Endothelial cell of umbilical vein (primary cell): ENCODE measurements around the gene RTEL1. TPM values are rescaled to one million over a fixed set of nuclear protein-coding genes. Genes with fewer than 3 reads are reported as not detected.

Source experiments
- BruUV-seq: library from RNA; stranded (reverse); fragments of 400-500 nt; replicated peaks from 2 replicates; lab custom pipeline; 2021; lab: Mats Ljungman, UMichigan
- CTCF ChIA-PET: fragments of 300-600, 350-600 bp; sonication (Branson Sonifier 250); formaldehyde crosslinking; loops from one replicate; lab custom pipeline; 2021; ENCODE audit warnings: antibody characterized with exemption, inconsistent platforms; lab: Charles Lee
- POLR2A ChIA-PET: fragments of 300-600, 350-600 bp; sonication (Branson Sonifier 250); formaldehyde crosslinking; loops from one replicate; lab custom pipeline; 2021; ENCODE audit warnings: antibody characterized with exemption, inconsistent platforms; lab: Charles Lee
- DNase-seq: peaks from one replicate; pipeline ENCODE4 v3.0.0-alpha.2; 2011; ENCODE audit warnings: low read depth, low spot score
- FAIRE-seq: peaks from 2 replicates; lab custom pipeline; 2011; peaks lifted over from hg19 to GRCh38; lab: Jason Lieb, UNC
- H2AFZ ChIP-seq: 2 replicates; pipeline ENCODE4 v1.6.0; 2012; ENCODE audit warnings: low read depth, low read length, control low read depth, inconsistent platforms
- H3K27ac ChIP-seq: 2 replicates; pipeline ENCODE4 v1.5.1; 2011; ENCODE audit warnings: low read depth, mild to moderate bottlenecking, control low read depth, low read length, moderate library complexity; ENCODE audit not compliant: insufficient read depth
- H3K27me3 ChIP-seq, 2 experiments: 2 replicates each; pipeline versions ENCODE4 v1.6.0 to v1.6.1; 2011; ENCODE audit warnings: low read length in 2 of 2, mixed read lengths in 1 of 2; ENCODE audit not compliant: control insufficient read depth in 2 of 2, insufficient read depth in 2 of 2
- H3K36me3 ChIP-seq, 2 experiments: 2 replicates in 1 of 2; 3 replicates in 1 of 2; pipeline ENCODE4 v1.5.1; 2011; ENCODE audit warnings: low read length in 2 of 2, mild to moderate bottlenecking in 1 of 2, moderate library complexity in 1 of 2; ENCODE audit not compliant: control insufficient read depth in 2 of 2, insufficient read depth in 2 of 2; ENCODE audit errors: extremely low read depth in 1 of 2
- H3K4me1 ChIP-seq: 3 replicates; pipeline ENCODE4 v1.5.1; 2011; ENCODE audit warnings: mild to moderate bottlenecking, low read length; ENCODE audit not compliant: control insufficient read depth, insufficient read depth; ENCODE audit errors: extremely low read depth
- H3K4me2 ChIP-seq: 2 replicates; pipeline ENCODE4 v1.6.1; 2011; ENCODE audit warnings: low read length, control low read depth, mixed read lengths; ENCODE audit not compliant: insufficient read depth
- H3K4me3 ChIP-seq, 3 experiments: fragments of 200-600 bp in 1 of 3; sonication (generic), shearing (Covaris generic) in 1 of 3; replicated peaks in 1 of 3; 2 replicates each; pipeline ENCODE4 v1.5.1; 2011 to 2016; ENCODE audit warnings: control low read depth in 3 of 3, low read length in 3 of 3, mild to moderate bottlenecking in 2 of 3, inconsistent platforms in 1 of 3, low read depth in 1 of 3, moderate library complexity in 1 of 3; ENCODE audit not compliant: insufficient read depth in 1 of 3
- H3K79me2 ChIP-seq: 2 replicates; pipeline ENCODE4 v1.6.0; 2012; ENCODE audit warnings: low read length, inconsistent platforms; ENCODE audit not compliant: control insufficient read depth, insufficient read depth
- H3K9ac ChIP-seq: replicated peaks from 2 replicates; pipeline ENCODE3; 2011; ENCODE audit warnings: low read length, control low read depth; ENCODE audit not compliant: insufficient read depth; ENCODE audit errors: extremely low read depth
- H3K9me1 ChIP-seq: replicated peaks from 3 replicates; pipeline ENCODE4 v1.6.0; 2011; ENCODE audit warnings: mild to moderate bottlenecking, low read length; ENCODE audit not compliant: control insufficient read depth, insufficient read depth; ENCODE audit errors: extremely low read depth
- H3K9me3 ChIP-seq: replicated peaks from 2 replicates; pipeline ENCODE4 v1.5.1; 2012; ENCODE audit warnings: low read length, inconsistent platforms; ENCODE audit not compliant: control insufficient read depth, insufficient read depth
- H4K20me1 ChIP-seq: replicated peaks from 2 replicates; pipeline ENCODE3; 2011; ENCODE audit warnings: mild to moderate bottlenecking, low read length; ENCODE audit not compliant: control insufficient read depth, insufficient read depth; ENCODE audit errors: extremely low read depth
- EZH2 ChIP-seq: IDR thresholded peaks from 2 replicates; pipeline ENCODE4 v1.6.1; 2012; ENCODE audit warnings: borderline replicate concordance, low read depth, mild to moderate bottlenecking, moderate library complexity, low read length, inconsistent platforms; ENCODE audit not compliant: severe bottlenecking
- FOS ChIP-seq: IDR thresholded peaks from 2 replicates; pipeline ENCODE4 v1.6.1; 2011; ENCODE audit warnings: mild to moderate bottlenecking, low read length, moderate library complexity, borderline replicate concordance; ENCODE audit not compliant: insufficient read depth
- GATA2 ChIP-seq: IDR thresholded peaks from 2 replicates; pipeline ENCODE4 v1.7.0; 2011; ENCODE audit warnings: low read depth, mild to moderate bottlenecking, moderate library complexity, mixed read lengths, low read length; ENCODE audit not compliant: insufficient read length, insufficient read depth
- JUN ChIP-seq: IDR thresholded peaks from 2 replicates; pipeline ENCODE4 v1.6.1; 2011; ENCODE audit warnings: borderline replicate concordance, low read depth; ENCODE audit not compliant: insufficient read length, insufficient read depth
- MYC ChIP-seq: IDR thresholded peaks from one replicate; pipeline ENCODE4 v1.6.1; 2011; ENCODE audit warnings: mild to moderate bottlenecking, low read depth, low read length
- POLR2A ChIP-seq: IDR thresholded peaks from 2 replicates; pipeline ENCODE4 v1.6.1; 2012; ENCODE audit warnings: low read depth, mild to moderate bottlenecking, control low read depth, low read length
- POLR2AphosphoS5 ChIP-seq: IDR thresholded peaks from 2 replicates; pipeline ENCODE4 v1.6.1; 2012; ENCODE audit warnings: low read depth, mild to moderate bottlenecking, control low read depth, low read length, moderate library complexity; ENCODE audit not compliant: insufficient read depth
- dilution Hi-C: fragments of 300-500 bp; cut with MboI; formaldehyde crosslinking; loops from one replicate; pipeline ENCODE4 v1.15.0; 2019; ENCODE audit warnings: low sequenced_read_pairs; ENCODE audit not compliant: extremely low pct_ligation_motif_present
- intact Hi-C: fragments of 100-400 bp; cut with micrococcal nuclease; formaldehyde crosslinking; loops from one replicate; pipeline ENCODE4 v1.10.0; 2022
- polyA plus RNA-seq, 4 experiments: library from polyadenylated mRNA; depleted of rRNA in 3 of 4; stranded (reverse) in 3 of 4; unstranded in 1 of 4; fragments of >200 nt; gene quantifications; 2 replicates each; pipeline versions ENCODE4 v1.2.1 to v1.2.3, GENCODE V29; 2011 to 2012; ENCODE audit warnings: missing spikeins in 1 of 4
- total RNA-seq: library from RNA; stranded (reverse); gene quantifications from 2 replicates; pipeline ENCODE4 v1.2.3, GENCODE V29; 2021
- TF ChIP-seq, protein P1 (sequence below): IDR thresholded peaks from 2 replicates; pipeline ENCODE4 v1.6.1; 2011; ENCODE audit not compliant: insufficient read depth, insufficient read length
- TF ChIP-seq, protein P2 (sequence below), 2 donors: IDR thresholded peaks; 1 replicate in 1 of 2; 2 replicates in 1 of 2; pipeline ENCODE4 v1.5.1; 2011; ENCODE audit warnings: low read length in 2 of 2, mild to moderate bottlenecking in 2 of 2, moderate library complexity in 2 of 2, control low read depth in 1 of 2, inconsistent platforms in 1 of 2, low read depth in 1 of 2; ENCODE audit not compliant: insufficient read depth in 1 of 2; ENCODE audit errors: extremely low read depth in 1 of 2

The RTEL1 gene
- total and polyA plus RNA-seq, 2 donors (not counting 3 experiments of a cell fraction or from before 2014, with no cell fraction given): 17.0 to 44.9 TPM

DNA sequence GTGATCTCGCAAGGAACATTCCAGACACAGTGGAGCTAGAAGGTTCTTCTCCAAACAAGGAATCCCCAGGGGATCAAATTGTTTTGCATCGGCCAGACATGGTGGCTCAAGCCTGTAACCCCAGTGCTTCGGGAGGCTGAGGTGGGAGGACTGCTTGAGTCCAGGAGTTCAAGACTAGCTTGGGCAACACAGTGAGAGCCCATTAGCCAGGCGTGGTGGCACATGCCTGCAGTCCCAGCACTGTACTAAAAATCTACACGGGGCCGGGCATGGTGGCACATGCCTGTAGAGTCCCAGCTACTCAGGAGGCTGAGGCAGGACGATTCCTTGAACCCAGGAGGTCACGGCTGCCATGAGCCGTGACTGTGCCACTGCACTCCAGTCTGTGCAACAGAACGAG lies 46.5 kb upstream of the RTEL1 start:
- Histone ChIP-seq H3K27me3 (no peaks in the 10 kb centered on the region), H3K4me3 (no peak overlapping the region), H3K9me3 (no peaks in the 10 kb centered on the region), H3K36me3 (peaks cover 2 to 4% of the 10 kb centered on the region in 2 experiments), H3K4me1 (no peaks in the 10 kb centered on the region), H3K4me2 (no peak overlapping the region), H3K9me1 (no peaks in the 10 kb centered on the region), H3K27ac (no peak overlapping the region), H3K9ac (no peak overlapping the region), H4K20me1 (no peaks in the 10 kb centered on the region), H3K79me2 (peaks cover 16% of the 10 kb centered on the region), H2AFZ (no peak overlapping the region)
- dilution Hi-C loops: no loop called here
- intact Hi-C loops: no loop called here
- ChIA-PET POLR2A (no interaction called here), CTCF (interaction anchor here (1.8 kb wide), 1 partner anchor 74 kb away, joined by 3 read pairs; the partner anchor contains the start of gene PTK6)
- FAIRE-seq (no peak), DNase-seq (no peak)
- TF ChIP-seq, protein P1, sequence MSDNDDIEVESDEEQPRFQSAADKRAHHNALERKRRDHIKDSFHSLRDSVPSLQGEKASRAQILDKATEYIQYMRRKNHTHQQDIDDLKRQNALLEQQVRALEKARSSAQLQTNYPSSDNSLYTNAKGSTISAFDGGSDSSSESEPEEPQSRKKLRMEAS: no peak
- no peak for TF ChIP-seq FOS
- no peak for TF ChIP-seq GATA2
- TF ChIP-seq EZH2: no peak
- TF ChIP-seq, protein P2, sequence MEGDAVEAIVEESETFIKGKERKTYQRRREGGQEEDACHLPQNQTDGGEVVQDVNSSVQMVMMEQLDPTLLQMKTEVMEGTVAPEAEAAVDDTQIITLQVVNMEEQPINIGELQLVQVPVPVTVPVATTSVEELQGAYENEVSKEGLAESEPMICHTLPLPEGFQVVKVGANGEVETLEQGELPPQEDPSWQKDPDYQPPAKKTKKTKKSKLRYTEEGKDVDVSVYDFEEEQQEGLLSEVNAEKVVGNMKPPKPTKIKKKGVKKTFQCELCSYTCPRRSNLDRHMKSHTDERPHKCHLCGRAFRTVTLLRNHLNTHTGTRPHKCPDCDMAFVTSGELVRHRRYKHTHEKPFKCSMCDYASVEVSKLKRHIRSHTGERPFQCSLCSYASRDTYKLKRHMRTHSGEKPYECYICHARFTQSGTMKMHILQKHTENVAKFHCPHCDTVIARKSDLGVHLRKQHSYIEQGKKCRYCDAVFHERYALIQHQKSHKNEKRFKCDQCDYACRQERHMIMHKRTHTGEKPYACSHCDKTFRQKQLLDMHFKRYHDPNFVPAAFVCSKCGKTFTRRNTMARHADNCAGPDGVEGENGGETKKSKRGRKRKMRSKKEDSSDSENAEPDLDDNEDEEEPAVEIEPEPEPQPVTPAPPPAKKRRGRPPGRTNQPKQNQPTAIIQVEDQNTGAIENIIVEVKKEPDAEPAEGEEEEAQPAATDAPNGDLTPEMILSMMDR (IDR thresholded peaks at IDR 0.05; ENCODE audit: extremely low read depth in 1 of 2, insufficient read depth in 1 of 2, low read depth in 1 of 2, low read length in 2 of 2): no peak
- TF ChIP-seq POLR2A: no peak
- no peak for TF ChIP-seq JUN
- no peak for TF ChIP-seq POLR2AphosphoS5
- TF ChIP-seq MYC: no peak
- BruUV-seq: no TSS peak
